ENCODE measurements around the gene KIAA1217.

GRCh38 chr10:24310104-24310503, 101.2 kb downstream of the KIAA1217 start:
- TF ChIP-seq, protein P1, sequence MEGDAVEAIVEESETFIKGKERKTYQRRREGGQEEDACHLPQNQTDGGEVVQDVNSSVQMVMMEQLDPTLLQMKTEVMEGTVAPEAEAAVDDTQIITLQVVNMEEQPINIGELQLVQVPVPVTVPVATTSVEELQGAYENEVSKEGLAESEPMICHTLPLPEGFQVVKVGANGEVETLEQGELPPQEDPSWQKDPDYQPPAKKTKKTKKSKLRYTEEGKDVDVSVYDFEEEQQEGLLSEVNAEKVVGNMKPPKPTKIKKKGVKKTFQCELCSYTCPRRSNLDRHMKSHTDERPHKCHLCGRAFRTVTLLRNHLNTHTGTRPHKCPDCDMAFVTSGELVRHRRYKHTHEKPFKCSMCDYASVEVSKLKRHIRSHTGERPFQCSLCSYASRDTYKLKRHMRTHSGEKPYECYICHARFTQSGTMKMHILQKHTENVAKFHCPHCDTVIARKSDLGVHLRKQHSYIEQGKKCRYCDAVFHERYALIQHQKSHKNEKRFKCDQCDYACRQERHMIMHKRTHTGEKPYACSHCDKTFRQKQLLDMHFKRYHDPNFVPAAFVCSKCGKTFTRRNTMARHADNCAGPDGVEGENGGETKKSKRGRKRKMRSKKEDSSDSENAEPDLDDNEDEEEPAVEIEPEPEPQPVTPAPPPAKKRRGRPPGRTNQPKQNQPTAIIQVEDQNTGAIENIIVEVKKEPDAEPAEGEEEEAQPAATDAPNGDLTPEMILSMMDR (IDR thresholded peaks at IDR 0.05; ENCODE audit: insufficient read depth, low read length, poor library complexity, severe bottlenecking), result no peak
- TF ChIP-seq EZH2phosphoT487 (conservative IDR thresholded peaks at IDR 0.05; ENCODE audit: low read length), result no peak
